Midbrain (tissue), 1 donor: ENCODE results near the gene DMD.

ENCODE experiments used
- DNase-seq: peaks from one replicate; lab custom pipeline; 2025; lab: John Stamatoyannopoulos, UW

The DMD gene

DNA sequence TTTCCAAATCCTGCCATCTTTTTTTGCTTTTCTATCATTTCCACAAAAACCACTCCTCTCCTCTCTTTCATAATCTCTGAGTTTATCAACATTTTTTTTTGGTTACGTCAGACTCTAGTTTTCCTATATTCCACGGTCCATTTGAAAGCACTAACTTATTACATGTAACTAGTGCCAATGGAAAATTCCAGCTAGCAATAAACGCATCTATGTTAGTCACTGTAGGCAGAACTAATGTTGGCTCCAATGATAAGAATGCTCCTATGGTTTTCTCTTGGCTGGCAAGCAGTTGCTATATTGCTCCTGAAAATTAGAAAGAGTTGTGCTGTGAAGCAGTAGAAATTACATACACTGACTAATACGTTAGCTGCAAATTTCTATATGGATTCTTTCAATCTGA is 1504.9 kb downstream of the DMD start:
- no peak for DNase-seq

DNA sequence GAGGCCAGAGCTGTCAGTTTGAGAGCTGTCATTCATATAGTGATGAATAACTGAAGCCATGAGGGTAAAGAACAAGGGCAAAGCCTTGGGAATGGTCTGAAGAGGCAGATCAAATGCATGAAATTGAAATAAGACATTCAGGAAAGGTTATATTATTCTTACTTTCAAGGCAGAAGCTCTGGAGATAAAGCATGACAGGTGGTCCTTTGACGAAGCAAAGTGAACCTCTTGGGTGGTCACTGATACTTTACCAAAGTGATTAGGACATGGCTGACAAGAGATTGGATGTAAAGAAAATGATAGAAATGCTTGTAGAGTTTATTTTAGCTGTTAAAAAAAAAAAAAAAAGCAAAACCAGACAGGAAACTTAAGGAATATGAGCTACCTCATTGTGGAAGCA is 1505.5 kb downstream of the DMD start:
- no peak for DNase-seq

DNA sequence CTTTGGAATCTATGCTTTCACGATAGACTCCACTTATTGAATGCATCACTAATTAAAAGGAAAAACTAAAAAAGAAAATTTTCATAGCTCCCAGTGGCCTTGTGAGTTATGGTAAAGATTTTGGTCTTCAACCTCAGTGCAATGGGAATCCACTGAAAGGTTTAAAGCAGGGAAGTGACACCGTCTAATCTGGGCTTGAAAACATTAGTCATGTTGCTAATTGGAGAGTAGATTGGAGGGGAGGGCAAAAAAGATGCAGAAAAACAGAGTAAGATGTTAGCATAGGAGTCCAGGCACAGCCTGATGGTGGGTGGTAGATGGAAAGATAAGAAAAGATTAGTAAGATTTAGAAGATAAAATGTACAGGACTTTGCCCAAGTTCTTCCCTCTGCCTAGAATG is 1506.4 kb downstream of the DMD start:
- no peak for DNase-seq

- DNase-seq, result no peak
Measured at GRCh38 chrX:31702222-31702621, 1509.1 kb downstream of the DMD start.

GRCh38 chrX:31697294-31697916 is 1513.9 kb downstream of the DMD start:
- no peak for DNase-seq

DNA sequence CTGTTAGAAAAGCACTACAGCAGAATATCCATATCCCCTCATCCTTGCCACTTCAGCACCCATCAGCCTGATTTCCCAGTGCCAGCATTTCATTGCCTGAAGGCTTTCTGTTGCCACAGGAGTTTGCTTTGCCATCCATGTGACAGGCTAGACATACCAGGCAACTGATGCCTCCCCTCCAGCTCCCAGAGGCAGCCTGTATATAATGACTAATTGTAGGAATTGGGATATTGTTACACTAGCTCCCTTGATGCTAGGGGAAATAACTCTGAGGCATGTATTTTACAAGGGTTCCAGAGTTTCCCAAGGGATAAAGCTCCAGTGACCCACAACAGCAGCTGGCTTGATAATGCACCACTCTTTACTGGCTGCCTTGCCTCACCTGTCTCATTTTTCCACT is 1531.5 kb downstream of the DMD start:
- DNase-seq, result no peak

DNA sequence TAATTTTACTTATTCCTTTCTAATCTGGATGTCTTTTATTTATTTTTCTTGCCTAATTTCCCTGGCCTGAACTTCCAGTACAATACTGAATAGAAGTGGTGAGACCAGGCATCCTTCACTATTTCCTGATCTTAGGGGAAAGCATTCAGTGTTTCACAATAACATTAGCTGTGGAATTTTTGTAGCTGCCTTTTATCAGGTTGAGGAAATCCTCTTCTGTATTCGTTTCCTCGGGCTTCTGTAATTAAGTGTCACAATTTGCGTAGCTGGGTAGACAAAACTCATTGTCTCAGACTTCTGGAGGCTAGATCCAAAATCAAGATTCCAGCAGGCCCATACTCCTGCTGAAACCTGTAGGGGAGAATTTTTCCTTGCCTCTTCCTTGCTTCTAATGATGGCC is 1541.1 kb downstream of the DMD start:
- no peak for DNase-seq

- no peak for DNase-seq
Measured at GRCh38 chrX:31665454-31665853, 1545.9 kb downstream of the DMD start.

DNA sequence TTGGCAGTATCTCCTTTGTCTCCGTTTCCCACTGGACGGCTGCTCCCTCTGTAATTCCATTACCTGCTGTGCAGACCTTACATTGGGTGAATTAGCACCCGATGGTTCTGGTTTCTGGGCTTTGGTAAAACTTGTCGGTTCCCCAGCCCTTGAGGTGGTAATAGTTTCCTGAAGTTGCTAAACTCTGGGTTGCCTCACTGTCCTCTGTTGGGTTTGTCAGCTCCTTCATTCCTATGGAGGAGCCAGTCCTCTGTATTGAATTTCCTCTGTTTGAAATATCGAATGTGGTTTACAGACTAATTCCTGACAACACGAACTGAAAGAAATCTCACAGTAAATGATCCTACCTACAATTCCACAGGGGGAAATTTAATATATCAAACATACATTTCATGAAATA is 1548.2 kb downstream of the DMD start:
- DNase-seq, result no peak

GRCh38 chrX:31661280-31661810 is 1550.0 kb downstream of the DMD start:
- DNase-seq, result no peak

GRCh38 chrX:31658360-31658759 is 1553.0 kb downstream of the DMD start:
- peak; percentile 25 for DNase-seq

- DNase-seq, result no peak
Measured at GRCh38 chrX:31656013-31656412, 1555.3 kb downstream of the DMD start.

- DNase-seq, result no peak
Measured at GRCh38 chrX:31653422-31653821, 1557.9 kb downstream of the DMD start.

- no peak for DNase-seq
Measured at GRCh38 chrX:31652650-31653049, 1558.7 kb downstream of the DMD start.

GRCh38 chrX:31649201-31649600 is 1562.1 kb downstream of the DMD start:
- no peak for DNase-seq

DNA sequence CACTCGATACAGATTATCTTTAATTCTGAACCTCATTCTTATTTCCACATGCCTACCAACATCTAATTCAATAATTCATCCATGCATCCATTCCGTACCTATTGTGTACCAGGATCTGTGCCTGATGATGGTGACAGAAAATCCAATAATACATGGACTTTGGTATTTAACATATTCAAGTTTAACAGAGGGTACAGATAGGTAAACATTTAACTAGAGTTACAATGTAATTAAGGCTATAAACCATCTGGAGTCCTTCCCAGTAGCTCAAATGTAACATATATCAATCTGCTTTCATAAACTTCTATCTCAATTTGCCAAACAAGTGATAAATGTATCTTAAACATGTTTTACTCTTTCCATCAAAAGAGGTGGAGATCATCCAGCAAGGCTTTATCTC is 1578.0 kb downstream of the DMD start:
- no peak for DNase-seq

- no peak for DNase-seq
Measured at GRCh38 chrX:31629195-31629594, 1582.2 kb downstream of the DMD start.

GRCh38 chrX:31609130-31609529 is 1602.2 kb downstream of the DMD start:
- DNase-seq, result no peak

GRCh38 chrX:31608638-31609037 is 1602.7 kb downstream of the DMD start:
- no peak for DNase-seq

GRCh38 chrX:31606771-31607170 is 1604.6 kb downstream of the DMD start:
- DNase-seq, result no peak

DNA sequence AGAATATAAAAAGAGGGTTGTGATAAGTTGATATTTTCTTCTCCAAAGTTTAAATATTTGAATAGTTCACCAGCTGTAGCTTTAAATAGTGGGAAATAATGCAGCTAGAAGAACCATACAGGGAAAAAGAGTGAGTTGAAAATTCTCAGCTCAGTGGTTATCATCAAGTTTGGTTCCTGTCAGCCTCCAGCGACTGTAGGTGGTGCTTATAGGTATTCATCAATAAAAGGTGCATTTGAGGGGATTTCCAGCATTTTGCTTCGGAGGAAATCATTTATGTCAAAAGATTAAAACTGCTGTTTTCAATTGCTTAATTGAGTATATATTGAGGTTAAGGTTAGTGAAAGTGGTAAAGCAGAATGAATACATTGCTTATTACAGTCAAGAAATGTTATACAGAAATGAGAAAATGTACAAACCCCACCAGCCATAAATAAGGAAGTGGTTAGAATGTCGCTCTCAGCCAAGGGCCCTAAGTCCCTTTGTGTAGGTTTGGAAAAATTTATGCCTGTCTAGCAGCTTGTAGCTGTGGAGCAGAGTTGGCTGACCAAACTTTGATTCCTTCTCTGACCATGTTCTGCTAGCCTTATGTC is 1606.6 kb downstream of the DMD start:
- DNase-seq, result no peak

GRCh38 chrX:31603411-31604120 is 1607.8 kb downstream of the DMD start:
- DNase-seq, result no peak

GRCh38 chrX:31600823-31601222 is 1610.5 kb downstream of the DMD start:
- no peak for DNase-seq
